ENCODE results near the gene MTMR1.

DNA sequence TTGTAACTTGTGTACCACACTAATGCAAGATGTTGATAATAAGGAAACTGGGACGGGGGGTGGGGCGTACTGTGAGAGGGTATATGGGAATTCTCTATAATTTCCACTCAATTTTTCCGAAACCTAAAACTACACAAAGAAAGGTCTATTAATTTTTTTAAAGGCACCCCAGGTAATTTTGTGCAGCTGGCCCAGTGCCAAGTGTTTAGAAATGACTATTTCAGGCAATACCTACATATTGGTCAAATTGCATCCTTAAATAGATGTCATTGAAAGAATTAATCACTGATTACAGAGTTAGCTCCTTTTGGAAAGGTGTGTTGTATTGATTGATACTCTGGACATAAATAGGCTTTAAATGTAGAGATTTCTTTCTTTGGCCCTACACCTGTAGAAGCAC is 10.1 kb upstream of the MTMR1 start:
- TF ChIP-seq TOX (CRISPR knock-in tag; IDR thresholded peaks at IDR 0.05; ENCODE audit: borderline replicate concordance) (no peak), ZNF565 (CRISPR knock-in tag; conservative IDR thresholded peaks at IDR 0.05; ENCODE audit: low read depth) (no peak), ARNTL (CRISPR knock-in tag; IDR thresholded peaks at IDR 0.05; ENCODE audit: borderline replicate concordance, low read depth) (no peak), TCF4 (CRISPR knock-in tag; IDR thresholded peaks at IDR 0.05; ENCODE audit: borderline replicate concordance) (no peak), ZC3H10 (CRISPR knock-in tag; IDR thresholded peaks at IDR 0.05) (no peak)
- TF ChIP-seq, protein P1, sequence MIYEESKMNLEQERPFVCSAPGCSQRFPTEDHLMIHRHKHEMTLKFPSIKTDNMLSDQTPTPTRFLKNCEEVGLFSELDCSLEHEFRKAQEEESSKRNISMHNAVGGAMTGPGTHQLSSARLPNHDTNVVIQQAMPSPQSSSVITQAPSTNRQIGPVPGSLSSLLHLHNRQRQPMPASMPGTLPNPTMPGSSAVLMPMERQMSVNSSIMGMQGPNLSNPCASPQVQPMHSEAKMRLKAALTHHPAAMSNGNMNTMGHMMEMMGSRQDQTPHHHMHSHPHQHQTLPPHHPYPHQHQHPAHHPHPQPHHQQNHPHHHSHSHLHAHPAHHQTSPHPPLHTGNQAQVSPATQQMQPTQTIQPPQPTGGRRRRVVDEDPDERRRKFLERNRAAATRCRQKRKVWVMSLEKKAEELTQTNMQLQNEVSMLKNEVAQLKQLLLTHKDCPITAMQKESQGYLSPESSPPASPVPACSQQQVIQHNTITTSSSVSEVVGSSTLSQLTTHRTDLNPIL (CRISPR knock-in tag; IDR thresholded peaks at IDR 0.05; ENCODE audit: low read depth) = no peak
- TF ChIP-seq, protein P2, sequence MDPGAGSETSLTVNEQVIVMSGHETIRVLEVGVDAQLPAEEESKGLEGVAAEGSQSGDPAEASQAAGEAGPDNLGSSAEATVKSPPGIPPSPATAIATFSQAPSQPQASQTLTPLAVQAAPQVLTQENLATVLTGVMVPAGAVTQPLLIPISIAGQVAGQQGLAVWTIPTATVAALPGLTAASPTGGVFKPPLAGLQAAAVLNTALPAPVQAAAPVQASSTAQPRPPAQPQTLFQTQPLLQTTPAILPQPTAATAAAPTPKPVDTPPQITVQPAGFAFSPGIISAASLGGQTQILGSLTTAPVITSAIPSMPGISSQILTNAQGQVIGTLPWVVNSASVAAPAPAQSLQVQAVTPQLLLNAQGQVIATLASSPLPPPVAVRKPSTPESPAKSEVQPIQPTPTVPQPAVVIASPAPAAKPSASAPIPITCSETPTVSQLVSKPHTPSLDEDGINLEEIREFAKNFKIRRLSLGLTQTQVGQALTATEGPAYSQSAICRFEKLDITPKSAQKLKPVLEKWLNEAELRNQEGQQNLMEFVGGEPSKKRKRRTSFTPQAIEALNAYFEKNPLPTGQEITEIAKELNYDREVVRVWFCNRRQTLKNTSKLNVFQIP (CRISPR knock-in tag; IDR thresholded peaks at IDR 0.05; ENCODE audit: borderline replicate concordance, low read depth) = no peak
- TF ChIP-seq, protein P3, sequence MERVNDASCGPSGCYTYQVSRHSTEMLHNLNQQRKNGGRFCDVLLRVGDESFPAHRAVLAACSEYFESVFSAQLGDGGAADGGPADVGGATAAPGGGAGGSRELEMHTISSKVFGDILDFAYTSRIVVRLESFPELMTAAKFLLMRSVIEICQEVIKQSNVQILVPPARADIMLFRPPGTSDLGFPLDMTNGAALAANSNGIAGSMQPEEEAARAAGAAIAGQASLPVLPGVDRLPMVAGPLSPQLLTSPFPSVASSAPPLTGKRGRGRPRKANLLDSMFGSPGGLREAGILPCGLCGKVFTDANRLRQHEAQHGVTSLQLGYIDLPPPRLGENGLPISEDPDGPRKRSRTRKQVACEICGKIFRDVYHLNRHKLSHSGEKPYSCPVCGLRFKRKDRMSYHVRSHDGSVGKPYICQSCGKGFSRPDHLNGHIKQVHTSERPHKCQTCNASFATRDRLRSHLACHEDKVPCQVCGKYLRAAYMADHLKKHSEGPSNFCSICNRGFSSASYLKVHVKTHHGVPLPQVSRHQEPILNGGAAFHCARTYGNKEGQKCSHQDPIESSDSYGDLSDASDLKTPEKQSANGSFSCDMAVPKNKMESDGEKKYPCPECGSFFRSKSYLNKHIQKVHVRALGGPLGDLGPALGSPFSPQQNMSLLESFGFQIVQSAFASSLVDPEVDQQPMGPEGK (CRISPR knock-in tag; IDR thresholded peaks at IDR 0.05; ENCODE audit: borderline replicate concordance) = no peak
